ENCODE data around the gene LMF2.

LMF2 gene, protein sequence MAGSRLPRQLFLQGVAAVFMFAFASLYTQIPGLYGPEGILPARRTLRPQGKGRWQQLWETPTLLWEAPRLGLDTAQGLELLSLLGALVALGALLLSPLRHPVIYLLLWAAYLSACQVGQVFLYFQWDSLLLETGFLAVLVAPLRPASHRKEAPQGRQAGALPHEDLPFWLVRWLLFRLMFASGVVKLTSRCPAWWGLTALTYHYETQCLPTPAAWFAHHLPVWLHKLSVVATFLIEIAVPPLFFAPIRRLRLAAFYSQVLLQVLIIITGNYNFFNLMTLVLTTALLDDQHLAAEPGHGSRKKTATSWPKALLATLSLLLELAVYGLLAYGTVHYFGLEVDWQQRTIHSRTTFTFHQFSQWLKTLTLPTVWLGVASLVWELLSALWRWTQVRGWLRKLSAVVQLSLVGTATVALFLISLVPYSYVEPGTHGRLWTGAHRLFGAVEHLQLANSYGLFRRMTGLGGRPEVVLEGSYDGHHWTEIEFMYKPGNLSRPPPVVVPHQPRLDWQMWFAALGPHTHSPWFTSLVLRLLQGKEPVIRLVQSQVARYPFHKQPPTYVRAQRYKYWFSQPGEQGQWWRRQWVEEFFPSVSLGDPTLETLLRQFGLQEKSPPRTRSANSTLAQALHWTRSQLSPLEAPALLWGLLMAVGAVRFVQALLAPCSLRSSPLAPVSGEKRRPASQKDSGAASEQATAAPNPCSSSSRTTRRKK

DNA sequence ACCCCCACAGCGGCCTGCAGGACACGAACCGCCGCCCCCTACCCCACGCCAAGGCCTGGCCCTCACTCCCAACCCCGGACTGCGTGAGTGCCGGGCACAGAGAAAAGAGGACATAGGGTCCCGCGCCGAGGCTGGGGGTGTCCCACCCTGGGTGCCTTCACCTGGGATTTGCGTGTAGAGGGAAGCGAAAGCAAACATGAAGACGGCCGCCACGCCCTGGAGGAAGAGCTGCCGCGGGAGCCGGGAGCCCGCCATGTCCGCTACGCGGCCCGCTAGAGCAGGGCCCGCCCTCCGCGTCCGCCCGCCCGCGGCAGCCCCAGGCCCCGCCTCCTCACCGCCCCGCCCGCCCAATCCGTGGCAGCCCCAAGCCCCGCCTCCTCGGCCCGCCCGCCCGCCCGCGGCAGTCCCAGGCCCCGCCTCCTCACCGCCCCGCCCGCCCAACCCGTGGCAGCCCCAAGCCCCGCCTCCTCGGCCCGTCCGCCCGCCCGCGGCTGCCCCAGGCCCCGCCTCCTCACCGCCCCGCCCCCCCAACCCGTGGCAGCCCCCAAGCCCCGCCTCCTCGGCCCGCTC, at the start of gene LMF2:
TSS of gene LMF2 (minus strand) at position 282 of the 570 bp plus-strand sequence. CDS start at position 255, 27 bp downstream.
- no peaks in the 10 kb centered on the region for H3K9me3 ChIP-seq (ENCODE audit: control insufficient read depth, insufficient read depth, low read depth, low read length)
- CTCF ChIA-PET: interaction anchor here (0.6 to 3.8 kb wide), 6 partner anchors 9 to 165 kb away, joined by 3 to 32 read pairs (median 8); partner anchors contain the start of genes SCO2 and SYCE3
- POLR2A ChIA-PET: interaction anchor here (0.5 to 6.0 kb wide), 27 partner anchors 9 to 264 kb away, joined by 3 to 189 read pairs (median 5); partner anchors contain the start of genes ARSA, CHKB, HDAC10 and KLHDC7B
- H3K4me1 ChIP-seq (ENCODE audit: control insufficient read depth, insufficient read depth, low read length): peaks cover 8% of the 10 kb centered on the region
- H3K36me3 ChIP-seq (ENCODE audit: control insufficient read depth in 2 of 2, insufficient read depth in 1 of 2, low read length in 2 of 2): peaks cover 2 to 42% of the 10 kb centered on the region in 2 experiments; a peak in 2 of 3 replicates
- peak within 1 kb of the TSS; percentile 97 for H3K27ac ChIP-seq (ENCODE audit: extremely low read depth, low read depth, low read length)
- H3K4me3 ChIP-seq (ENCODE audit: low read depth, low read length): peak within 1 kb of the TSS; percentile 100
- 0 out of 2 replicates have a peak, but pooled peaks have one; percentile 42 for TF ChIP-seq ZNF24 (tag by site-specific recombination; IDR thresholded peaks at IDR 0.05)
- TF ChIP-seq, protein P1, sequence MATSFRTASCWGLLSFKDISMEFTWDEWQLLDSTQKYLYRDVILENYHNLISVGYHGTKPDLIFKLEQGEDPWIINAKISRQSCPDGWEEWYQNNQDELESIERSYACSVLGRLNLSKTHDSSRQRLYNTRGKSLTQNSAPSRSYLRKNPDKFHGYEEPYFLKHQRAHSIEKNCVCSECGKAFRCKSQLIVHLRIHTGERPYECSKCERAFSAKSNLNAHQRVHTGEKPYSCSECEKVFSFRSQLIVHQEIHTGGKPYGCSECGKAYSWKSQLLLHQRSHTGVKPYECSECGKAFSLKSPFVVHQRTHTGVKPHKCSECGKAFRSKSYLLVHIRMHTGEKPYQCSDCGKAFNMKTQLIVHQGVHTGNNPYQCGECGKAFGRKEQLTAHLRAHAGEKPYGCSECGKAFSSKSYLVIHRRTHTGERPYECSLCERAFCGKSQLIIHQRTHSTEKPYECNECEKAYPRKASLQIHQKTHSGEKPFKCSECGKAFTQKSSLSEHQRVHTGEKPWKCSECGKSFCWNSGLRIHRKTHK (tag by site-specific recombination; IDR thresholded peaks at IDR 0.05): no peak
- TF ChIP-seq YY2 (tag by site-specific recombination; IDR thresholded peaks at IDR 0.05): 0 out of 2 replicates have a peak, but pooled peaks have one; percentile 50
- TF ChIP-seq ZNF433 (tag by site-specific recombination; IDR thresholded peaks at IDR 0.05; ENCODE audit: low read depth): no peak
- 0 out of 2 replicates have a peak, but pooled peaks have one; percentile 29 for TF ChIP-seq EGR2 (tag by site-specific recombination; IDR thresholded peaks at IDR 0.05; ENCODE audit: low read depth)
- TF ChIP-seq, protein P2, sequence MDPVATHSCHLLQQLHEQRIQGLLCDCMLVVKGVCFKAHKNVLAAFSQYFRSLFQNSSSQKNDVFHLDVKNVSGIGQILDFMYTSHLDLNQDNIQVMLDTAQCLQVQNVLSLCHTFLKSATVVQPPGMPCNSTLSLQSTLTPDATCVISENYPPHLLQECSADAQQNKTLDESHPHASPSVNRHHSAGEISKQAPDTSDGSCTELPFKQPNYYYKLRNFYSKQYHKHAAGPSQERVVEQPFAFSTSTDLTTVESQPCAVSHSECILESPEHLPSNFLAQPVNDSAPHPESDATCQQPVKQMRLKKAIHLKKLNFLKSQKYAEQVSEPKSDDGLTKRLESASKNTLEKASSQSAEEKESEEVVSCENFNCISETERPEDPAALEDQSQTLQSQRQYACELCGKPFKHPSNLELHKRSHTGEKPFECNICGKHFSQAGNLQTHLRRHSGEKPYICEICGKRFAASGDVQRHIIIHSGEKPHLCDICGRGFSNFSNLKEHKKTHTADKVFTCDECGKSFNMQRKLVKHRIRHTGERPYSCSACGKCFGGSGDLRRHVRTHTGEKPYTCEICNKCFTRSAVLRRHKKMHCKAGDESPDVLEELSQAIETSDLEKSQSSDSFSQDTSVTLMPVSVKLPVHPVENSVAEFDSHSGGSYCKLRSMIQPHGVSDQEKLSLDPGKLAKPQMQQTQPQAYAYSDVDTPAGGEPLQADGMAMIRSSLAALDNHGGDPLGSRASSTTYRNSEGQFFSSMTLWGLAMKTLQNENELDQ (tag by site-specific recombination; IDR thresholded peaks at IDR 0.05; ENCODE audit: low read depth): no peak
- TF ChIP-seq ZNF175 (tag by site-specific recombination; IDR thresholded peaks at IDR 0.05): no peak
- 0 out of 2 replicates have a peak, but pooled peaks have one; percentile 32 for TF ChIP-seq ZSCAN30 (tag by site-specific recombination; IDR thresholded peaks at IDR 0.05)
- TF ChIP-seq KLF9 (tag by site-specific recombination; IDR thresholded peaks at IDR 0.05; ENCODE audit: low read depth): peak; percentile 63; the same call in 1 of the 2 replicates
- TF ChIP-seq ZNF529 (tag by site-specific recombination; IDR thresholded peaks at IDR 0.05; ENCODE audit: insufficient replicate concordance): no peak
- TF ChIP-seq, protein P3, sequence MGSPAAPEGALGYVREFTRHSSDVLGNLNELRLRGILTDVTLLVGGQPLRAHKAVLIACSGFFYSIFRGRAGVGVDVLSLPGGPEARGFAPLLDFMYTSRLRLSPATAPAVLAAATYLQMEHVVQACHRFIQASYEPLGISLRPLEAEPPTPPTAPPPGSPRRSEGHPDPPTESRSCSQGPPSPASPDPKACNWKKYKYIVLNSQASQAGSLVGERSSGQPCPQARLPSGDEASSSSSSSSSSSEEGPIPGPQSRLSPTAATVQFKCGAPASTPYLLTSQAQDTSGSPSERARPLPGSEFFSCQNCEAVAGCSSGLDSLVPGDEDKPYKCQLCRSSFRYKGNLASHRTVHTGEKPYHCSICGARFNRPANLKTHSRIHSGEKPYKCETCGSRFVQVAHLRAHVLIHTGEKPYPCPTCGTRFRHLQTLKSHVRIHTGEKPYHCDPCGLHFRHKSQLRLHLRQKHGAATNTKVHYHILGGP (tag by site-specific recombination; IDR thresholded peaks at IDR 0.05): no peak
- TF ChIP-seq, protein P4, sequence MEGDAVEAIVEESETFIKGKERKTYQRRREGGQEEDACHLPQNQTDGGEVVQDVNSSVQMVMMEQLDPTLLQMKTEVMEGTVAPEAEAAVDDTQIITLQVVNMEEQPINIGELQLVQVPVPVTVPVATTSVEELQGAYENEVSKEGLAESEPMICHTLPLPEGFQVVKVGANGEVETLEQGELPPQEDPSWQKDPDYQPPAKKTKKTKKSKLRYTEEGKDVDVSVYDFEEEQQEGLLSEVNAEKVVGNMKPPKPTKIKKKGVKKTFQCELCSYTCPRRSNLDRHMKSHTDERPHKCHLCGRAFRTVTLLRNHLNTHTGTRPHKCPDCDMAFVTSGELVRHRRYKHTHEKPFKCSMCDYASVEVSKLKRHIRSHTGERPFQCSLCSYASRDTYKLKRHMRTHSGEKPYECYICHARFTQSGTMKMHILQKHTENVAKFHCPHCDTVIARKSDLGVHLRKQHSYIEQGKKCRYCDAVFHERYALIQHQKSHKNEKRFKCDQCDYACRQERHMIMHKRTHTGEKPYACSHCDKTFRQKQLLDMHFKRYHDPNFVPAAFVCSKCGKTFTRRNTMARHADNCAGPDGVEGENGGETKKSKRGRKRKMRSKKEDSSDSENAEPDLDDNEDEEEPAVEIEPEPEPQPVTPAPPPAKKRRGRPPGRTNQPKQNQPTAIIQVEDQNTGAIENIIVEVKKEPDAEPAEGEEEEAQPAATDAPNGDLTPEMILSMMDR (tag by site-specific recombination; IDR thresholded peaks at IDR 0.05): peak; percentile 36; the same call in 1 of the 2 replicates
- TF ChIP-seq ZXDB (tag by site-specific recombination; IDR thresholded peaks at IDR 0.05): peak; percentile 62
- TF ChIP-seq, protein P5, sequence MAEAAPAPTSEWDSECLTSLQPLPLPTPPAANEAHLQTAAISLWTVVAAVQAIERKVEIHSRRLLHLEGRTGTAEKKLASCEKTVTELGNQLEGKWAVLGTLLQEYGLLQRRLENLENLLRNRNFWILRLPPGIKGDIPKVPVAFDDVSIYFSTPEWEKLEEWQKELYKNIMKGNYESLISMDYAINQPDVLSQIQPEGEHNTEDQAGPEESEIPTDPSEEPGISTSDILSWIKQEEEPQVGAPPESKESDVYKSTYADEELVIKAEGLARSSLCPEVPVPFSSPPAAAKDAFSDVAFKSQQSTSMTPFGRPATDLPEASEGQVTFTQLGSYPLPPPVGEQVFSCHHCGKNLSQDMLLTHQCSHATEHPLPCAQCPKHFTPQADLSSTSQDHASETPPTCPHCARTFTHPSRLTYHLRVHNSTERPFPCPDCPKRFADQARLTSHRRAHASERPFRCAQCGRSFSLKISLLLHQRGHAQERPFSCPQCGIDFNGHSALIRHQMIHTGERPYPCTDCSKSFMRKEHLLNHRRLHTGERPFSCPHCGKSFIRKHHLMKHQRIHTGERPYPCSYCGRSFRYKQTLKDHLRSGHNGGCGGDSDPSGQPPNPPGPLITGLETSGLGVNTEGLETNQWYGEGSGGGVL (tag by site-specific recombination; IDR thresholded peaks at IDR 0.05): peak; percentile 27
- no peak for TF ChIP-seq ZNF473 (tag by site-specific recombination; IDR thresholded peaks at IDR 0.05)
- TF ChIP-seq HOXA7 (CRISPR knock-in tag; IDR thresholded peaks at IDR 0.05; ENCODE audit: borderline replicate concordance): no peak
- TF ChIP-seq, protein P6, sequence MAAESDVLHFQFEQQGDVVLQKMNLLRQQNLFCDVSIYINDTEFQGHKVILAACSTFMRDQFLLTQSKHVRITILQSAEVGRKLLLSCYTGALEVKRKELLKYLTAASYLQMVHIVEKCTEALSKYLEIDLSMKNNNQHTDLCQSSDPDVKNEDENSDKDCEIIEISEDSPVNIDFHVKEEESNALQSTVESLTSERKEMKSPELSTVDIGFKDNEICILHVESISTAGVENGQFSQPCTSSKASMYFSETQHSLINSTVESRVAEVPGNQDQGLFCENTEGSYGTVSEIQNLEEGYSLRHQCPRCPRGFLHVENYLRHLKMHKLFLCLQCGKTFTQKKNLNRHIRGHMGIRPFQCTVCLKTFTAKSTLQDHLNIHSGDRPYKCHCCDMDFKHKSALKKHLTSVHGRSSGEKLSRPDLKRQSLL (tag by site-specific recombination; IDR thresholded peaks at IDR 0.05): no peak
- TF ChIP-seq ZNF610 (tag by site-specific recombination; IDR thresholded peaks at IDR 0.05; ENCODE audit: borderline replicate concordance): peak; percentile 56; the same call in 1 of the 2 replicates
- TF ChIP-seq ZNF341 (tag by site-specific recombination; IDR thresholded peaks at IDR 0.05; ENCODE audit: low read depth): peak; percentile 77; the same call in 1 of the 2 replicates
- no peak for TF ChIP-seq RBAK (tag by site-specific recombination; IDR thresholded peaks at IDR 0.05)
- 0 out of 2 replicates have a peak, but pooled peaks have one; percentile 17 for TF ChIP-seq ZNF2 (tag by site-specific recombination; IDR thresholded peaks at IDR 0.05)
- TF ChIP-seq ZNF394 (tag by site-specific recombination; IDR thresholded peaks at IDR 0.05; ENCODE audit: borderline replicate concordance): no peak; the same call in 1 of the 2 replicates
